ENCODE results near the gene SLC2A6.
"Not testable (repeated sequence)": the region's sequence is repeated elsewhere in the genome, so short reads cannot be mapped to it uniquely, and the experiment has no call there.

SLC2A6 gene

DNA sequence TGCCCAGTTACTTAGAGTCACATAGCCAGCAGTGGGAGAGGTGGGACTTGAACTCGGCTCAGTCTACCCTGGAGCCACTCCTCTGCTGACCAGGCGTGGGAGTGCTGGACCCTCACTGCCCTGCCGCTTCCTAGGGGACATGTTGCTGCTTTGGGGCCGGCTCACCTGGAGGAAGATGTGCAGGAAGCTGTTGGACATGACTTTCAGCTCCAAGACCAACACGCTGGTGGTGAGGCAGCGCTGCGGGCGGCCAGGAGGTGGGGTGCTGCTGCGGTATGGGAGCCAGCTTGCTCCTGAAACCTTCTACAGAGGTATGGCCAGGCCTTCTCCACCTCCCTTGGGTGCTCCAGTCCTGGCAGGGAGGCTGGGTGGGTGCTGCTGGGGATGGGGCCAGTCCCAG, 22.5 kb downstream of the SLC2A6 start:
- TF ChIP-seq PAX5 (IDR thresholded peaks at IDR 0.05; ENCODE audit: insufficient read depth, low read length, severe bottlenecking) (no peak), SPI1 (IDR thresholded peaks at IDR 0.05; ENCODE audit: low read depth, low read length) (no peak), POU2F2 (IDR thresholded peaks at IDR 0.05; ENCODE audit: low read depth, low read length) (no peak), POLR2A (IDR thresholded peaks at IDR 0.05; ENCODE audit: low read depth, low read length) (no peak), TAF1 (IDR thresholded peaks at IDR 0.05; ENCODE audit: low read depth, low read length) (no peak), POLR2AphosphoS5 (IDR thresholded peaks at IDR 0.05; ENCODE audit: low read depth, low read length) (no peak)
- FAIRE-seq (no peak), DNase-seq (ENCODE audit: insufficient read length, low spot score) (no peak)

DNA sequence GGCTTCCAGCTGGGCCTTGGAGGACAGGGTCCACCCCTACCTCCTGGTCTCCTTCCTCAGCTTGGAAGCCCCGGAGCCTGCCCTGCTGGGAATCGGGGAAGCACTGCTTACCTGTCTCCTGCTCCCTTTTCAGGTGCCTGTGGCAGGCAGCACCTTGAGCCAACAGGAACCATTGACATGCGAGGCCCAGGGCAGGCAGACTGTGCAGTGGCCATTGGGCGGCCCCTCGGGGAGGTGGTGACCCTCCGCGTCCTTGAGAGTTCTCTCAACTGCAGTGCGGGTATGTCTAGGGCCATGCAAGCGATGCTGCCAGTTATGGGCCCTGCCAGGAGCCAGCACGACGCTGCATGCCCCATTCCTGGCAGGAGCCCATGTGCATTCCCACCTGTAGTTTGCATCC, 23.0 kb downstream of the SLC2A6 start:
- TF ChIP-seq POU2F2 (IDR thresholded peaks at IDR 0.05; ENCODE audit: low read depth, low read length) (no peak), PAX5 (IDR thresholded peaks at IDR 0.05; ENCODE audit: insufficient read depth, low read length, severe bottlenecking) (no peak), POLR2A (IDR thresholded peaks at IDR 0.05; ENCODE audit: low read depth, low read length) (no peak), SPI1 (IDR thresholded peaks at IDR 0.05; ENCODE audit: low read depth, low read length) (no peak), POLR2AphosphoS5 (IDR thresholded peaks at IDR 0.05; ENCODE audit: low read depth, low read length) (no peak), TAF1 (IDR thresholded peaks at IDR 0.05; ENCODE audit: low read depth, low read length) (no peak)
- FAIRE-seq (no peak), DNase-seq (ENCODE audit: insufficient read length, low spot score) (no peak)

DNA sequence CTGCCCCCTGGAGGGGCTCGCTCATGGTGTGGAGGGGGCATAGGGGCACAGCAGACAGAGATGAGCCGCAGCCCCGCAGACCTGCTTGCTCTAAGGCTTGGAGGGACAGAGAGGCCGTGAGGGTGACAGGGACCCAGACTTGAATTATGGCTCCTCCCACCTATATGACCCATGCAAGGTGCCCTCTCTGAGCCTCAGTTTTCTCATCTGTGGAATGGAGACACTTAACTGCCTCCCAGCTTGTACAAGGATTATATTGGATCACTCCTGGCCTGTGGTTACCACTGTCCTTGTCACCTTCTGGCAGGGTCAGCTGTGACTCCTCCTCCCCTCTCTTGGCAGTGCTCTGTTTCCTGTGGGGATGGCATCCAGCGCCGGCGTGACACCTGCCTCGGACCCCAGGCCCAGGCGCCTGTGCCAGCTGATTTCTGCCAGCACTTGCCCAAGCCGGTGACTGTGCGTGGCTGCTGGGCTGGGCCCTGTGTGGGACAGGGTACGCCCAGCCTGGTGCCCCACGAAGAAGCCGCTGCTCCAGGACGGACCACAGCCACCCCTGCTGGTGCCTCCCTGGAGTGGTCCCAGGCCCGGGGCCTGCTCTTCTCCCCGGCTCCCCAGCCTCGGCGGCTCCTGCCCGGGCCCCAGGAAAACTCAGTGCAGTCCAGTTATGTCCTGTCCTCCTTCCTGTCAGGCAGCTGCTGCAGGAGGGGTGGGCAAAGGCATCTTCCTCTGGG, 23.8 kb downstream of the SLC2A6 start:
- DNase-seq (ENCODE audit: insufficient read length, low spot score) (no peak), FAIRE-seq (no peak)
- no peak for TF ChIP-seq SPI1 (IDR thresholded peaks at IDR 0.05; ENCODE audit: low read depth, low read length)
- no peak for TF ChIP-seq POLR2AphosphoS5 (IDR thresholded peaks at IDR 0.05; ENCODE audit: low read depth, low read length)
- no peak for TF ChIP-seq POU2F2 (IDR thresholded peaks at IDR 0.05; ENCODE audit: low read depth, low read length)
- TF ChIP-seq PAX5 (IDR thresholded peaks at IDR 0.05; ENCODE audit: insufficient read depth, low read length, severe bottlenecking), result no peak
- no peak for TF ChIP-seq TAF1 (IDR thresholded peaks at IDR 0.05; ENCODE audit: low read depth, low read length)
- no peak for TF ChIP-seq POLR2A (IDR thresholded peaks at IDR 0.05; ENCODE audit: low read depth, low read length)

DNA sequence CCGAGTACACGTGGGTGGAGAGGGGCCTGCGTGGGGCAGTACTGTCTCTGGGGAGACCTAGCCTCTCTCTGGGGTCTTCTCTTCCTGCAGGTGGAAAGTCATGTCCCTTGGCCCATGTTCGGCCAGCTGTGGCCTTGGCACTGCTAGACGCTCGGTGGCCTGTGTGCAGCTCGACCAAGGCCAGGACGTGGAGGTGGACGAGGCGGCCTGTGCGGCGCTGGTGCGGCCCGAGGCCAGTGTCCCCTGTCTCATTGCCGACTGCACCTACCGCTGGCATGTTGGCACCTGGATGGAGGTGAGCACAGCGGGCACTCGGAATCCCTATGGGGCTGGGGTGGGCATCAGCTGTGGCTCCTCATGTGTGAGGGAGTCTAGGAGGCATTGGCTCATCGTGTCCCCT, 24.6 kb downstream of the SLC2A6 start:
- DNase-seq (ENCODE audit: insufficient read length, low spot score) (no peak), FAIRE-seq (no peak)
- TF ChIP-seq SPI1 (IDR thresholded peaks at IDR 0.05; ENCODE audit: low read depth, low read length), result no peak
- TF ChIP-seq POU2F2 (IDR thresholded peaks at IDR 0.05; ENCODE audit: low read depth, low read length), result no peak
- TF ChIP-seq TAF1 (IDR thresholded peaks at IDR 0.05; ENCODE audit: low read depth, low read length), result no peak
- no peak for TF ChIP-seq POLR2A (IDR thresholded peaks at IDR 0.05; ENCODE audit: low read depth, low read length)
- no peak for TF ChIP-seq POLR2AphosphoS5 (IDR thresholded peaks at IDR 0.05; ENCODE audit: low read depth, low read length)
- no peak for TF ChIP-seq PAX5 (IDR thresholded peaks at IDR 0.05; ENCODE audit: insufficient read depth, low read length, severe bottlenecking)

DNA sequence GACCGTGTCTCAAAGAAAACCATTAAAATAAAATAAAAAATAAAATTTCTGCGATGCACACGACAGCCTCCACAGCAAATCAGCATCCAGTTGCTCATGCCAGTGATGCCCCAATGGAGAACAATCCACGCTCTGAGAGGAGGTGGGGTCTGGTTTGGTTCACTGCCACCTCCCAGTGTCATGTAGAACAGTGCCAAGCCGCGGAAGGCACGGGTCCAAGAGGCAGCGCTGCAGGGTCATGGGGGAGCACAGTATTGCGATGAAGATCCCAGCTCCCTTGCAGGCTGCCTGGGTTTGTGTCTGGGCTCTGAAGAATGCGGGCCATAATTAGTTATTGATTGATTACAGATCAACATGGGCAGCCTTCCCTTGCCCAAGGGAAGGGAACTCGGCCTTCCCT, 25.2 kb downstream of the SLC2A6 start:
- no peak for TF ChIP-seq POLR2AphosphoS5 (IDR thresholded peaks at IDR 0.05; ENCODE audit: low read depth, low read length)
- TF ChIP-seq PAX5 (IDR thresholded peaks at IDR 0.05; ENCODE audit: insufficient read depth, low read length, severe bottlenecking), result no peak
- no peak for TF ChIP-seq POU2F2 (IDR thresholded peaks at IDR 0.05; ENCODE audit: low read depth, low read length)
- TF ChIP-seq TAF1 (IDR thresholded peaks at IDR 0.05; ENCODE audit: low read depth, low read length), result no peak
- no peak for TF ChIP-seq SPI1 (IDR thresholded peaks at IDR 0.05; ENCODE audit: low read depth, low read length)
- no peak for TF ChIP-seq POLR2A (IDR thresholded peaks at IDR 0.05; ENCODE audit: low read depth, low read length)
- DNase-seq (ENCODE audit: insufficient read length, low spot score) (no peak), FAIRE-seq (no peak)

DNA sequence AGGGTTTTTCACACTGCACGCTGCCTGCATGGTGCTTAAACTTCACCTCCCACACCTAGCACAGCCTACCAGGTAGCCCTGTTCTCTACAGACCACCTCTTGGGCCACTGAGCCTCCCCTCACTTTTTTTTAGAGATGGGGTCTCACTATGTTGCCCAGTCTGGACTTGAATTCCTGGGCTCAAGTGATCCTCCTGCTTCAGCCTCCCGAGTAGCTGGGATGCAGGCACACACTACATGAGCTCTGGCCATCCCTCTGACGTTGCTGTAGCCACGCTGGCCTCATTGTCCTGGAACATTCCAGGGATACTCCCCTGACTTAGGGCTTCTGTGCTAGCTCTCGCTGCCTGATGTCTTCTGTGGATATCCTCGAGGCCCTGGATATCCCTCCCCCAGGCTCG, 26.3 kb downstream of the SLC2A6 start:
- FAIRE-seq (no peak), DNase-seq (ENCODE audit: insufficient read length, low spot score) (no peak)
- TF ChIP-seq POLR2AphosphoS5 (IDR thresholded peaks at IDR 0.05; ENCODE audit: low read depth, low read length), result no peak
- TF ChIP-seq POLR2A (IDR thresholded peaks at IDR 0.05; ENCODE audit: low read depth, low read length), result no peak
- no peak for TF ChIP-seq TAF1 (IDR thresholded peaks at IDR 0.05; ENCODE audit: low read depth, low read length)
- TF ChIP-seq POU2F2 (IDR thresholded peaks at IDR 0.05; ENCODE audit: low read depth, low read length), result no peak
- no peak for TF ChIP-seq SPI1 (IDR thresholded peaks at IDR 0.05; ENCODE audit: low read depth, low read length)
- TF ChIP-seq PAX5 (IDR thresholded peaks at IDR 0.05; ENCODE audit: insufficient read depth, low read length, severe bottlenecking), result no peak

DNA sequence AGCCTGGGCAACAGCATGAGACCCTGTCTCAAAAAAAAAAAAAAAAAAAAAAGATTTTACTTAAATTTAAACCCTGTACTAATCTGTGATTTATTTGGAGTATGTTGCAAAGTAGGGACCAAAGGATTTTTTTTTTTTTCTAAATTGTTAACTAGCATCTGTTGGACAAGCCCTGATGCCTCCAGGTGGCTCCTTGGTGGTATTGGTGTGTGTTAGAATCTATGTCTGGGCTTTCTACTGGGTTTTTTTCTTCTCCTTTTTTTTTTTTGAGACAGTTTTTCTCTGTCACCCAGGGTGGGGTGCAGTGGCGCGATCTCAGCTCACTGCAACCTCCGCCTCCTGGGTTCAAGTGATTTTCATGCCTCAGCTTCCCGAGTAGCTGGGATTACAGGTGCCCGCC, 27.0 kb downstream of the SLC2A6 start:
- not testable (repeated sequence) for DNase-seq (ENCODE audit: insufficient read length, low spot score); FAIRE-seq

DNA sequence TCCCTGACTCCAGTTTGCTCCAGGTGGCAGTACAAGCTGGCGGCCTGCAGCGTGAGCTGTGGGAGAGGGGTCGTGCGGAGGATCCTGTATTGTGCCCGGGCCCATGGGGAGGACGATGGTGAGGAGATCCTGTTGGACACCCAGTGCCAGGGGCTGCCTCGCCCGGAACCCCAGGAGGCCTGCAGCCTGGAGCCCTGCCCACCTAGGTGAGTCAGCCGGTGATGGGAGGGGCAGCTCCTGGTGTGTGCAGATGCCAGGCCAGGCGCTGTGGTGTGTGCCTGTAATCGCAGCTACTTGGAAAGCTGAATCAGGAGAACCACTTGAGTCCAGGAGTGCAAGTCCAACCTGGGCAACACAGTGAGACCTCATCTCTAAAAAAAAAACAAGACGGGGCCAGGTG, 29.1 kb downstream of the SLC2A6 start:
- DNase-seq (ENCODE audit: insufficient read length, low spot score), result no peak
- no peak for FAIRE-seq
- TF ChIP-seq POLR2AphosphoS5 (IDR thresholded peaks at IDR 0.05; ENCODE audit: low read depth, low read length) (no peak), SPI1 (IDR thresholded peaks at IDR 0.05; ENCODE audit: low read depth, low read length) (no peak), POU2F2 (IDR thresholded peaks at IDR 0.05; ENCODE audit: low read depth, low read length) (no peak), PAX5 (IDR thresholded peaks at IDR 0.05; ENCODE audit: insufficient read depth, low read length, severe bottlenecking) (no peak), TAF1 (IDR thresholded peaks at IDR 0.05; ENCODE audit: low read depth, low read length) (no peak), POLR2A (IDR thresholded peaks at IDR 0.05; ENCODE audit: low read depth, low read length) (no peak)

DNA sequence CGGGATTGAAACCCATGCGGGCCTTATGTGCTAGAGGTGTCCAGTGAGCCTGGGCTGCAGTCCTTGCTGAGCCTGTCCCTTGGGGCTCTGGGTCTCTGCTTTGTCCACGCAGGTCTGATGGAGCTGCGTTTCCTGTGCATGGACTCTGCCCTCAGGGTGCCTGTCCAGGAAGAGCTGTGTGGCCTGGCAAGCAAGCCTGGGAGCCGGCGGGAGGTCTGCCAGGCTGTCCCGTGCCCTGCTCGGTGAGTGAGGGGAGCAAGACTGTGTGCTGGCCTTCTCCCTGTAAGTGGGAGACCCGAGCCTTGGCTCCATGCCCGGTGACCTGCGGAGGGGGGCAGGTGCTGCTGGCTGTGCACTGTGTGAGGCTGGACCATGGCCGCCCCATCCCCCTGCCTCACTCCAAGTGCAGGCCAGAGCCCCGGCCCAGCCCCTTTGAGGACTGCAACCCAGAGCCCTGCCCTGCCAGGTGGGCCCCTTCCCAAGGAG, 30.4 kb downstream of the SLC2A6 start:
- DNase-seq (ENCODE audit: insufficient read length, low spot score) (no peak), FAIRE-seq (no peak)
- no peak for TF ChIP-seq SPI1 (IDR thresholded peaks at IDR 0.05; ENCODE audit: low read depth, low read length)
- TF ChIP-seq POU2F2 (IDR thresholded peaks at IDR 0.05; ENCODE audit: low read depth, low read length), result no peak
- TF ChIP-seq POLR2A (IDR thresholded peaks at IDR 0.05; ENCODE audit: low read depth, low read length), result no peak
- TF ChIP-seq PAX5 (IDR thresholded peaks at IDR 0.05; ENCODE audit: insufficient read depth, low read length, severe bottlenecking), result no peak
- no peak for TF ChIP-seq TAF1 (IDR thresholded peaks at IDR 0.05; ENCODE audit: low read depth, low read length)
- no peak for TF ChIP-seq POLR2AphosphoS5 (IDR thresholded peaks at IDR 0.05; ENCODE audit: low read depth, low read length)

Data from GM12891 (cell line).